Measurements from ENCODE around the gene SLAMF7. TPM values are rescaled to one million over a fixed set of nuclear protein-coding genes. Genes with fewer than 3 reads are reported as not detected.

The SLAMF7 gene
- total RNA-seq, 4 donors from 2014 or later: 2.5 to 3.9 (median 2.7) TPM

DNA sequence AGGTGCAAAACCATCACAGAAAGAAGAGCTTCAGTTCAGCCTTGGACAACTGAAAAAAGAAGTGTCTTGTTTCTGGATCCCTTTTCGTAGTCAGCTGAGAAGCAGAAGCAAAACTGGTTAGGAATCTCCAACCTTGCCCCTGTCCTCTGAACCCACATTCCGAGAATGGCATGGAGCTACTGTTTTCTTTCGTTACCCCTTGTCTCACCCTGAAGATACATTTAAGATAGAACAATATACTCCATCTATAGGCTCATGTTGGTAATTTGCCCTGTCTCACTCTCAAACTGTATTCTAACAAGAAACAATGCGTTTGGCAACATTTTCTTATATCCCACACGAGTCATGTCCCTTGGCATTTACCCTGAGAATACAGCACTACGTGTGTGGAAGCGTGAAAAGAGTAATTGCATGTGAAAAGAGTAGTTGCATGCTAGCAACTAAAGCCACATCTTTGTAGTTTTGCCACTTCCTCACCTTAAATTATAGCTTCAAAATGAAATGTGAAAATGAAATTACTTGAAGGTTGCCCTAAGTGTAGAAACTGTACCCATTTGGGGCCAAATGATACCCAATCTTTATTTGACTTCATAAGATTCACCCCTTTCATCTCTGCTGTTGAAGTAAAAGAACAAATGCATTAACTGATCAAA lies 5.3 kb downstream of the SLAMF7 start:
- Histone ChIP-seq H3K9me3 (no peaks in the 10 kb centered on the region), H3K36me3 (no peaks in the 10 kb centered on the region), H3K27me3 (no peaks in the 10 kb centered on the region), H3K4me3 (no peak overlapping the region), H3K4me1 (peaks cover 0 to 4% (median 0%) of the 10 kb centered on the region in 4 donors), H3K27ac (peak overlapping the region in 3 of 4 donors; percentile 12 to 68 (median 14))
- no peak for TF ChIP-seq POLR2A (IDR thresholded peaks at IDR 0.05)
- TF ChIP-seq, protein P1, sequence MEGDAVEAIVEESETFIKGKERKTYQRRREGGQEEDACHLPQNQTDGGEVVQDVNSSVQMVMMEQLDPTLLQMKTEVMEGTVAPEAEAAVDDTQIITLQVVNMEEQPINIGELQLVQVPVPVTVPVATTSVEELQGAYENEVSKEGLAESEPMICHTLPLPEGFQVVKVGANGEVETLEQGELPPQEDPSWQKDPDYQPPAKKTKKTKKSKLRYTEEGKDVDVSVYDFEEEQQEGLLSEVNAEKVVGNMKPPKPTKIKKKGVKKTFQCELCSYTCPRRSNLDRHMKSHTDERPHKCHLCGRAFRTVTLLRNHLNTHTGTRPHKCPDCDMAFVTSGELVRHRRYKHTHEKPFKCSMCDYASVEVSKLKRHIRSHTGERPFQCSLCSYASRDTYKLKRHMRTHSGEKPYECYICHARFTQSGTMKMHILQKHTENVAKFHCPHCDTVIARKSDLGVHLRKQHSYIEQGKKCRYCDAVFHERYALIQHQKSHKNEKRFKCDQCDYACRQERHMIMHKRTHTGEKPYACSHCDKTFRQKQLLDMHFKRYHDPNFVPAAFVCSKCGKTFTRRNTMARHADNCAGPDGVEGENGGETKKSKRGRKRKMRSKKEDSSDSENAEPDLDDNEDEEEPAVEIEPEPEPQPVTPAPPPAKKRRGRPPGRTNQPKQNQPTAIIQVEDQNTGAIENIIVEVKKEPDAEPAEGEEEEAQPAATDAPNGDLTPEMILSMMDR (IDR thresholded peaks at IDR 0.05): no peak
- DNase-seq: no peak

DNA sequence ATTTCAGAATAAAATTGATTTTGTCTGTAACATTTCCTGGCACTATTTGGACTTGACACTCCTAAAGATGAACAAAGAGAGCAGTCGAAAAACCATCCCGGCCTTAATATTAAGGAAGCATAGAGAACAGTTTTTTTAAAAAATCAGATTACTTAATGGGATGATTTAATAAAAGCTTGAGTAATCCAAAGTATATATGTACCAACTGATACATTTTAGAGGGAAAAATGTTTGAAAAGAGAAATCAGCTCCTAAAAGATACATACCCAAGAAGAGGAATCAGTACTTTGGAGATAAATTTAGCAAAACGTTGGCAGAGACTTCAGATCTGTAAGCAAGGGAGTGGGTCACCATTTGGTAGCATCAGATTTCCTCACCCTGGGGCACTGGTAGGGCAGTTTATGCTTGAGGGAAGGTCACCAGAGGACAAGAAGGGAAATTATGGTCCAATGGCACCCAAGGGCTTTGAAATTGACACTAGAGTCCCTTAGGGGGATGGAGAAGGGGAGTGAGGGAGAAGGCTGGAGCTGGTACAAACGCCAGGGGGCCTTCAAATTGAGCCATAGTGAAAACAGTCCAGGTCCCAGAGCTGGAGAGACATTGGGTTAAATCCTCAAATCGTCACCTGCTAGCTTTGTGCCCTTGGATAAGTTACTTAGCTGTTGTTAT lies 5.9 kb downstream of the SLAMF7 start:
- H3K4me3 ChIP-seq: no peak overlapping the region
- peaks cover 0 to 4% (median 0%) of the 10 kb centered on the region in 4 donors for H3K4me1 ChIP-seq
- TF ChIP-seq, protein P1 (IDR thresholded peaks at IDR 0.05): no peak
- TF ChIP-seq POLR2A (IDR thresholded peaks at IDR 0.05): no peak
- peak overlapping the region in 1 of 4 donors; percentile 68 for H3K27ac ChIP-seq
- H3K27me3 ChIP-seq: no peaks in the 10 kb centered on the region
- H3K9me3 ChIP-seq: no peaks in the 10 kb centered on the region
- DNase-seq: no peak
- H3K36me3 ChIP-seq: no peaks in the 10 kb centered on the region

- DNase-seq: no peak
- Histone ChIP-seq H3K27ac (no peak overlapping the region), H3K9me3 (no peaks in the 10 kb centered on the region), H3K36me3 (no peaks in the 10 kb centered on the region), H3K4me1 (peaks cover 0 to 4% (median 0%) of the 10 kb centered on the region in 4 donors), H3K4me3 (no peak overlapping the region), H3K27me3 (no peaks in the 10 kb centered on the region)
- TF ChIP-seq POLR2A (IDR thresholded peaks at IDR 0.05): no peak
- TF ChIP-seq, protein P1 (IDR thresholded peaks at IDR 0.05): no peak
These were observed 6.5 kb downstream of the SLAMF7 start for GRCh38 chr1:160745551-160745950.

GRCh38 chr1:160746836-160747500 lies 7.9 kb downstream of the SLAMF7 start:
- Histone ChIP-seq H3K36me3 (no peaks in the 10 kb centered on the region), H3K27me3 (no peaks in the 10 kb centered on the region), H3K27ac (no peak overlapping the region), H3K9me3 (no peaks in the 10 kb centered on the region), H3K4me3 (no peak overlapping the region), H3K4me1 (peaks cover 0 to 4% (median 0%) of the 10 kb centered on the region in 4 donors)
- no peak for DNase-seq
- TF ChIP-seq POLR2A (IDR thresholded peaks at IDR 0.05): no peak

GRCh38 chr1:160747717-160748116 lies 8.7 kb downstream of the SLAMF7 start:
- Histone ChIP-seq H3K36me3 (no peaks in the 10 kb centered on the region), H3K4me1 (peaks cover 0 to 4% (median 0%) of the 10 kb centered on the region in 4 donors), H3K9me3 (no peaks in the 10 kb centered on the region), H3K4me3 (no peak overlapping the region), H3K27me3 (no peaks in the 10 kb centered on the region), H3K27ac (no peak overlapping the region)
- TF ChIP-seq, protein P1 (IDR thresholded peaks at IDR 0.05): no peak
- no peak for TF ChIP-seq POLR2A (IDR thresholded peaks at IDR 0.05)
- DNase-seq: no peak

Measured in Peyer's patch (tissue), 4 donors.